Measurements from ENCODE around the gene SPTBN4.

Gene SPTBN4

DNA sequence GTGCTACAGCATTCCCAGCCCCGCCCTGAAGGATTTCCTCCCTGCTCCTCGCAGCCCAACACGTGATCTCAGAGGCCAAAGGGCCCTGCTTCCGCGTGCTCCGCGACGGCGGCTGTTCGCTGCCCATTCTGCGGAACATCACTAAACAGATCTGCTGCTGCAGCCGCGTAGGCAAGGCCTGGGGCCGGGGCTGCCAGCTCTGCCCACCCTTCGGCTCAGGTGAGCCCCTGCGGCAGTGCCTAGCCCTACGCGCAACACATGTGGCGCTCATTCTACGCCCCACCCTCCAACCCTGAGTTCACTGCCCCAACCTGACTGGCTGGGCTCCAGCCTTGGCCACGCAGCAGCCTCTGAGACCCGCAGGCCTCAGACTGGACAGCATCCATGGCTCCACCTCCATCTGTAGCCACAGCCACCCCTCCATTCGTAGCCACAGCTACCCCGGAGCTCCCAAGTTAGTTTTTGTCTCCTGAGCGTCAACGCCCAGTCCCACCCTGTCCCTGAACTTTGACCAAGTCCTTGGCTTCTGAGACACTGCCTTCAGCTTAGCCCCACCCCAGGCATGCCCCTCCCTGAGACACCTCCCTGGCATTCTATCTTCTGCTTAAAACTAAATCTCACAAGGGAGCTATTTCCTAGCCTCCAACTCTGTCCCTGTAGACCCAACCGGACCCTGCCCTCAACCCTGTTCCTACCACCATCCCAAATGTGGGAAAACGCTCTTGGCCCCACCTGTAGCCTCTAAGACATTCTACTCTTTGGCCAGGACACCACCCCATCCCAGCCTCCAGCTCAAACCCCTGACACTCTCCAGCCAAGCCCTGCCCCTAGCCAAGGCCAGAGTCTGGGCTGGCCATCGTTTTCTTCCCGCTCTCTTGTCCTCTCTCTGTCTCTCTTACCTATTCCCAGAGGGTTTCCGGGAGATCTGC lies 140.8 kb downstream of the SPTBN4 start:
- peak; percentile 50 for DNase-seq

DNA sequence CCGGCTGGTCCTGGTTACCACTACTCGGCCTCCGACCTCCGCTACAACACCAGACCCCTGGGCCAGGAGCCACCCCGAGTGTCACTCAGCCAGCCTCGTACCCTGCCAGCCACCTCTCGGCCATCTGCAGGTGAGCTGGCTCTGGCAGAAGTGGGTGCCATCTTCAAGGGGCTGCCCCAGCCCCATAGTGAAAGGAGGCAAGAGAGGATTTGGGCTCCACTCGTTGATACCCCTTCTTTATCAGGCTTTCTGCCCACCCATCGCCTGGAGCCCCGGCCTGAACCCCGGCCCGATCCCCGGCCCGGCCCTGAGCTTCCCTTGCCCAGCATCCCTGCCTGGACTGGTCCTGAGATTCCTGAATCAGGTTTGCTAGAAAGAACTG lies 141.4 kb downstream of the SPTBN4 start:
- no peak for DNase-seq

DNA sequence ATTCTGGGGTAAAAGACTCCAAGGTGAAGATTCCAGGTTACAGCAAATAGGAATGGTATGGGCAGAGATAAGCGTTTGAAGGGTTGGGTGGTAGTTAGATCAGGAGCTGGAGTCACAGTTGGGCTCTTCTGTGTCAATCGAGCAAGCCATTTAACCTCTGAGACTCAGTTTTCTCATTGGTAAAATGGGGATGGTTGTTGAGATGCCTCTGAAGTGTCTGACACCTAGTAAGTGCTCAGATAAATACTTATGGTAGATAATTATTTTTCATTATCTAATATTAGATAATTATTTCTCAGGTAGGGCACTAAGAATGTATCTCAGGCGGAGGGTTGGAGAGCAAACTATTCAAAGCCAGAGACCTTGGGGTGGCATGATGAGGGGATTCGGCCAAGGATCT lies 142.2 kb downstream of the SPTBN4 start:
- no peak for DNase-seq

DNA sequence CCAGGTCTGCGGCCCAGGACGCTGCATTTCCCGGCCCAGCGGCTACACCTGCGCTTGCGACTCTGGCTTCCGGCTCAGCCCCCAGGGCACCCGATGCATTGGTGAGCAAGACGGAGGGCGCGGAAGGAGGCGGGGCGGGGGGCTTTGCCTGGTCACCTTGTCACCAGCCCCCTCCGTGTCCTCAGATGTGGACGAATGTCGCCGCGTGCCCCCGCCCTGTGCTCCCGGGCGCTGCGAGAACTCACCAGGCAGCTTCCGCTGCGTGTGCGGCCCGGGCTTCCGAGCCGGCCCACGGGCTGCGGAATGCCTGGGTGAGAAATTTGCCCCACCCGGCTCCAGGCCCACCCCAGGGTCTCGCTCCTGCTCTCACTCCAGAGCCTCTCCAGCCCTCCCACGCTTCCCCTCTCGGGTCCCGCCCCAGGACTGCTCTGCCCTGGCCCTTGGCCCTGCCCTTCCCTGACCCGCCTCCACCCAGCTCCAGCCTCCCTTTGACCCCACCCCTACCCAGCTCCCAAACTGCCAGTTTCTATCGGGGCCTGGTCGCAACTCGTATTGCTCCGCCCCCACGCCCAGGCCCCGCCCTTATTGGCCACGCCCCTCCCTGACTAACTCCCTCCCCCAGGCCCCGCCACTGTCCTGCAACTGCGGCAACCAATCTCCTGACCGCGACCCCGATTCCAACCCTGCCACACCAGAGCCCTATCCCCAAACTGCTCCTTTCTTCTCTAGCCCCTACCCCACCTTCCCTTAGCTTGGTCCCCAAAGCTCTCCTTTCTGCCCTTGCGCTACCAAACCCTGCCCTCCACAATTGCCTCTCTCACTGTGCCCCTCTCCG lies 143.0 kb downstream of the SPTBN4 start:
- DNase-seq = peak; percentile 97

DNA sequence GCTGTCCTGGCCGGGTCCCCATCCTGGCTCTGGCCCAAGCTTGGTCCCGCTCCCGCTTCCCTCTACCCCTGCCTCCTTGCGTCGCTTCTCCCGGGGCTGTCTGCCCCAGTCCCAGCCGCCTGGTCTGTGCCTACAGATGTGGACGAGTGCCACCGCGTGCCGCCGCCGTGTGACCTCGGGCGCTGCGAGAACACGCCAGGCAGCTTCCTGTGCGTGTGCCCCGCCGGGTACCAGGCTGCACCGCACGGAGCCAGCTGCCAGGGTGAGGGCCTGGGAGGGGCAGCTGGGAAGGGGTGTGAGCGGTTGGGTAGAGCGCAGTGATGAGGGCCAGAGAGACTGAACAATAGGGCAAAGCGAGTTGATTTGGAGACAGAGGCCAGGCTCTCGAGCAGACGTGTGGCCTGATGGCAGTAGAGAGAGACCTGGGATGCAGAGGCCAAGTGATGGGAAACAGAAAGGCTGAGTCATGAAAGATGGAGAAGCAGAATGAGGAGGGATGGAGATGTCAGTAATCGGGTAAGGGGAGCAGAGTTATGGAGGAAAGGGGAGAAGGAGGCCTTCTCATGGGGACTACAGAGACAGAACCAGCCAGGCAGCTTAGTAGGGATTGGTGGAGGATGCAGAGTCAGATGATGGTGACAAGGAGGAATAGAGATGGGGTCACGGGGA lies 143.7 kb downstream of the SPTBN4 start:
- DNase-seq = peak; percentile 59

DNA sequence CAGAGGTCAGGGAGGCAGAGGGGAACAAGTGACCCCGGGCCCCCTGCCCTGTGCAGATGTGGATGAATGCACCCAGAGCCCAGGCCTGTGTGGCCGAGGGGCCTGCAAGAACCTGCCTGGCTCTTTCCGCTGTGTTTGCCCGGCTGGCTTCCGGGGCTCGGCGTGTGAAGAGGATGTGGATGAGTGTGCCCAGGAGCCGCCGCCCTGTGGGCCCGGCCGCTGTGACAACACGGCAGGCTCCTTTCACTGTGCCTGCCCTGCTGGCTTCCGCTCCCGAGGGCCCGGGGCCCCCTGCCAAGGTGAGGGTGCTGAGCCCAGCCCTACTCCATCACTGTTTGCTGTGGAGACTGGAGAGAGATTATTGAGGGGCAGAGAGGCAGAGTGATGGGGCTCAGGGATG lies 144.3 kb downstream of the SPTBN4 start:
- DNase-seq = peak; percentile 52

DNA sequence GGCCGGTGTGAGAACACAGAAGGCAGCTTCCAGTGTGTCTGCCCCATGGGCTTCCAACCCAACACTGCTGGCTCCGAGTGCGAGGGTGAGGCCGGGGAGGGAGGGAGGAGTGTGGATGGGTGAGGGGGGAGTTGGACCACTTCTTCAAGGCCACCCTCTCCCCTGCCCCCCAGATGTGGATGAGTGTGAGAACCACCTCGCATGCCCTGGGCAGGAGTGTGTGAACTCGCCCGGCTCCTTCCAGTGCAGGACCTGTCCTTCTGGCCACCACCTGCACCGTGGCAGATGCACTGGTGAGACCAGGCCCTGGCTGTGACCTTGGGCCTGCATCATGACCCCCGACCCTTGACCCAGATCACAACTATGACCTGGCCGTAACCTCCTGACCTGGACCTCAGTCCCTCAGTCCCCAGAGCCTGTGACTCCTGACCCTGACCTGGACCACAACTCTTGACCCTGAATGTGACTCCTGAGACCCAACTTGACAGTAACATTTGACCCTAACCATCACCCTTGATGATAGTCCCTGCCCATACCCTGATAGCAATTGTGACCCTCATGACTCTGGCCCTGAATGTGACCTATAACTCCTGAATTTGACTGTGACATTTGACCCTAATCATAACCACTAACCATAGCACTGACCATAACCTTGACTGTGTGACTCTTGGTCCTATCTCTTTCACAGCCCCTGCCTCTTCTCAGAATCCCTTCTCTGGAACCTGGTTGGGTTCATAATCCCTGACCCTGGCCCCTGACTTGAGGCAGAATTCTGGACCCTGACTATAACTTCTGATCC lies 145.3 kb downstream of the SPTBN4 start:
- no peak for DNase-seq

DNA sequence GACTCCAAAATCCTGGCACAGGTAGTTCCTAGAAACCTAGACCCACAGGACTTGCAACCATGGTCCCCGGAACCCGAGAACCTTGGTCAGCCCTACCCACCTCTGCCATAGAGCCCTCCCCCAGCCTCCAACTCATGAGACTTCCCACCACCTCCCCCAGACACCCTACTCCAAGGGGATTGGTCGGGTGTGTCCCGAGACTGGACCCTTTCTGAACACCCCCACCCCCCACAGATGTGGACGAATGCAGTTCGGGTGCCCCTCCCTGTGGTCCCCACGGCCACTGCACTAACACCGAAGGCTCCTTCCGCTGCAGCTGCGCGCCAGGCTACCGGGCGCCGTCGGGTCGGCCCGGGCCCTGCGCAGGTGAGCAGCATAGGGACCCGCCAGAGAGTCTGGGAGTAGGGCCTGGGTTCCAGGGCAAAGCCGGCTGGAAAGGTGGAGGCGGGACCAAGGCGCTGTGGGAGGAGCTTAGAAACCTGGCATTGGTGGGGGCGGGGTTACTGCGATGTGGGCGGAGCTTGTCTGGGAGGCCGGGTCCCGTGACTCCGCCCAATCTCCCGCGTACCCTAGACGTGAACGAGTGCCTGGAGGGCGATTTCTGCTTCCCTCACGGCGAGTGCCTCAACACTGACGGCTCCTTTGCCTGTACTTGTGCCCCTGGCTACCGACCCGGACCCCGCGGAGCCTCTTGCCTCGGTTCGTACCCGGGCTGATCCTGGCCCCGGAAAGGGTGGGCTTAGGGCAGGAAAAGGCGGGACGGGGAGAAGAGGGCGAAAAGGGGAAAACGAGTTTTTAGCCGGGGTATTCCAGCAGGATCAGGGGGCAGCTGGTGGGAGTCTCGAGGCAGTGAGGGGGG lies 146.3 kb downstream of the SPTBN4 start:
- DNase-seq = peak; percentile 78

DNA sequence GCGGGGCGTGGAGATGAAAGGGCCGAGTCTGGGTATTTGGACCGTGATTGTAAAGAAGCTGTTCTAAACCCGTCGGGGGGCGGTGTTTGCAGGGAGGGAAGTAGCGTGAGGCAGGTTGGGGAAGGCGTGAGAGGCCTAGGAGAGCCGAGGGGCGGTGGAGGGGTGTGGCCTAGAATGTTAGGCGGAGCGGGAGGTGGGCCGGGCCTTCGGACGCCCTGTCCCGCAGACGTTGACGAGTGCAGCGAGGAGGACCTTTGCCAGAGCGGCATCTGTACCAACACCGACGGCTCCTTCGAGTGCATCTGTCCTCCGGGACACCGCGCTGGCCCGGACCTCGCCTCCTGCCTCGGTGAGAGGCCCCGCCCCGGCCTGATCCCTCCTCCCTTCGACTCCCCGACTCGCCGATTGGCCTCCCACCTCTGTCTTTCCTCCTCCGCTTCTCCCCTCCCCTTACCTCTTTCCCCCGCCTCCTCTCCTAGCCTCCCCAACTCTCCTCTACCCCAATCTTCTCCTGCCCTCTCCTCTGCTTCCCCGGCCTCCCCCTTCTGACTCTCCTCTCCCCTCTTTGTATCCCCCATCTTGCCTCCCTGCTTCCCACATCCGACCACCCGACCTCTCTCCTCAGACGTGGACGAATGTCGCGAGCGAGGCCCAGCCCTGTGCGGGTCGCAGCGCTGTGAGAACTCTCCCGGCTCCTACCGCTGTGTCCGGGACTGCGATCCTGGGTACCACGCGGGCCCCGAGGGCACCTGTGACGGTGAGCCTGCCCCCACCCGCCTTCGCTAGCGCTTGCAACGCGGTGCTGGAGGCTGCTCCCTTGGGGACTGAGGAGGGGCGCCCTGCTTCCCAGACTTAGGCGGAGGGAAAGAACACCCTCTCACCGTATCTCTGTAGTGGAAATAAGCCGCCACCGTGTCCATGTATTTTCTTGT lies 147.2 kb downstream of the SPTBN4 start:
- peak; percentile 93 for DNase-seq

DNA sequence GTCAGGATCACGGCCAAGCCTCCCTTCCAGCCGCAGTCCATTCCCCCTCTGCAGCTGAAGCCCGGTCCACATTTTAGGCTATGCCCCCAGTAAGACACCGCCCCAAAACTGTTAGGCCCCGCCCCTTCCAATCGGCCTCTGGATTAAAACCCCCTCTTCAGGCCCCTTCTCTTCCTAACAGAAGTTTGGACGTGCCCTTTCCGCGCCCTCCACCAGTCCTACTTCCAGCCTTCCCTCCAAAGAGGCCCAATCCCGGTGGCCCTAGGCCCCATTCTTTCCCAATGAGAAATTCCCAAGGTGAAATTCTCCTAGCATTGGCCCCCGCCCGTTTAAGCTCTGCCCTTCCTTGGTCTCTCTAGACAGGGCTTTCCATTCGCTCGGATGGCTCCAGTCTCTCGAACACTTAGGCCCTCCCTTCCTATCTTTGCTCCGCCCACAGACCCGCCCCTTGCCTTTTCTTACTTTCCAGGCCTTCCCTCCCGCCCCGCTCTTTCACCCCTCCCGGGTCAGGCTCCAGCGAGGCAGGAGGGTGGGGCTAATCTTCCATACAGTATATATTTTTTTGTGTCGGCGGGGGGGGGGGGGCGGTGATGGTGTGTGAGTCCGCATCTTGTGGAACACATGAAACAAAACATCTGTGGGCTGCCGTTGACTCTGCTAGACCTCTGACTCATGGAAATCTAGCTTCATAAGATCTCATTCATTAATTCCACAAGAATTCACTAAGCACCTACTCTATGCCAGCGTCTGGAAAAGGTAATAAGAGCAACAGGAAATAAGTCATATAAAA lies 148.0 kb downstream of the SPTBN4 start:
- peak; percentile 94 for DNase-seq

DNA sequence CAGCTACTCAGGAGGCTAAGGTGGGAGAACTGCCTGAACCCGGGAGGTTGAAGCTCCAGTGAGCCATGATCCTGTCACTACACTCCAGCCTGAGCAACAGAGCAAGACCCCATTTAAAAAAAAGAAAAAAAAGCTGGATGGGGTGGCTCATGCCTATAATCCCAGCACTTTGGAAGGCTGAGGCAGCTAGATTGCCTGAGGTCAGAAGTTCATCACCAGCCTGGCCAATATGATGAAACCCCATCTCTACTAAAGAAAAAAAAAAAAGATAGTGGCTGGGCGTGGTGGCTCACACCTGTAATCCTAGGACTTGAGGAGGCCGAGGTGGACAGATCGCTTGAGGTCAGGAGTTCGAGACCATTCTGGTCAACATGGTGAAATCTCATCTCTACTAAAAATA lies 149.4 kb downstream of the SPTBN4 start:
- DNase-seq = no peak

DNA sequence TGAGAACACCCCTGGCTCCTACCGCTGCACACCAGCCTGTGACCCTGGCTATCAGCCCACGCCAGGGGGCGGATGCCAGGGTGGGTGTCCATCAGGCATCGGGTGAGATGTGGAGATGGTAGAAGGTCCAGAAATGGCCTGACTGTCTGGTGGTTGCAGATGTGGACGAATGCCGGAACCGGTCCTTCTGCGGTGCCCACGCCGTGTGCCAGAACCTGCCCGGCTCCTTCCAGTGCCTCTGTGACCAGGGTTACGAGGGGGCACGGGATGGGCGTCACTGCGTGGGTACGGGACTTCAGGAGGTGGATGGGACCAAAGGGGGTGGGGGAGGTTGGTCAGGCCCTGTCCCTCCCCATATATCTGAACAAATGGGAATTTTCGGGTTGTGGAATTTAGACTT lies 150.1 kb downstream of the SPTBN4 start:
- DNase-seq = no peak

DNA sequence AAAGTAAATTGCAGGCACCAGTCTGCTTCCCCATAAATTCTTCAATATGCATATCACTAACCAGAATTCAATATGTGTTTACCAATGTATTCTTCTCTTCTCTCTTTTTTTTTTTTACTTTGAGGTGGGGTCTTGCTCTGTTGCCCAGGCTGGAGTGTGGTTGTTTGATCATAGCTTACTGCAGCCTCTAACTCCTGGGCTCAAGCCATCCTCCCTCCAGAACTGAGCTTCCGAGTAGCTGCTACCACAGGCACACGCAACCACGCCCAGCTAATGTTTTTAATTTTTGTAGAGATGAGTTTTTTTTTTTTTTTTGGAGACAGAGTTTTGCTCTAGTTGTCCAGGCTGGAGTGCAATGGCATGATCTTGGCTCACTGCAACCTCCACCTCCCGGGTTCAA lies 151.2 kb downstream of the SPTBN4 start:
- no peak for DNase-seq

DNA sequence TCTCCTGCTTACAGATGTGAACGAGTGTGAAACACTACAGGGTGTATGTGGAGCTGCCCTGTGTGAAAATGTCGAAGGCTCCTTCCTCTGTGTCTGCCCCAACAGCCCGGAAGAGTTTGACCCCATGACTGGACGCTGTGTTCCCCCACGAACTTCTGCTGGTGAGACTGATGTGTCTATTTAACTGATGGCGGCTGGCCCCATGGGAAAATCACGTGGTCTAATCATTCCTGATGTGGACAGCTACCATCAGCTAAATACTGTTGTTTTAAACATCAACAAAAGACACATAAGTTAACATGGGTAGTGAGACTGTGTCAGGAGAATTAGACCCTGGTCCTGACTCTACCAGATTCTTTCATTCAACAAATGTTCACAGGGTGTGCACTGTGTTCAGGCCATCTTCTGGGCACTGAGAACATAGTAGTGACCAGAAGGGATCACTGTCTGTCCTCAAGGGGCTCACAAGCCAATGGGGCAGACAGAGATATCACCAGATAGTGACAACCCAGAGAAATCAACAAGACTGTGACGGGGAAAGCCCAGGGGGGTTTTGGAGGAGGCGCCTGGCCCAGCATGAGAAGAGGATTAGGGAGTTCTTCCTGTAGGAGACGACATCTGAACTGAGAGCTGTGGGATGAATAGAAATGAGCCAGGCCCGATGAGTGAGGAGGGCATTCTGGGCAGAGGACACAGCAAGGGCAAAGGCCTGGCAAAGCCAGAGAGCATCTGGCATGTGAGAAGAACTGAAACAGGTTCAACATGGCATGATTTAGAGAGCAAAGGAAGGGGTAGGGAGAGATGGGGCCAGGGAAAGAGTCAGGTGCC lies 152.7 kb downstream of the SPTBN4 start:
- DNase-seq = no peak

DNA sequence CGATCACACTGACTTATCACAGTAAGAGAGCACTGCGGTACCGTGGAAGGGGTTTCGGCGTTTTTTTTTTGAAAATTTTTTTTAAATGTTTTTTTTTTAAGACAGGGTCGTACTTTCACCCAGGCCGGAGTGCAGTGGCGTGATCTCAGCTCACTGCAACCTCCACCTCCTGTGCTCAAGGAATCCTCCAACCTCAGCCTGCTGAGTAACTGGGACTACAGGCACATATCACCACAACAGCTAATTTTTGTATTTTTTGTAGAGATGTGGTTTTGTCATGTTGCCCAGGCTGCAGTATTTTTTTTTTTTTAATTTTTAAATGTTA lies 153.3 kb downstream of the SPTBN4 start:
- no peak for DNase-seq

DNA sequence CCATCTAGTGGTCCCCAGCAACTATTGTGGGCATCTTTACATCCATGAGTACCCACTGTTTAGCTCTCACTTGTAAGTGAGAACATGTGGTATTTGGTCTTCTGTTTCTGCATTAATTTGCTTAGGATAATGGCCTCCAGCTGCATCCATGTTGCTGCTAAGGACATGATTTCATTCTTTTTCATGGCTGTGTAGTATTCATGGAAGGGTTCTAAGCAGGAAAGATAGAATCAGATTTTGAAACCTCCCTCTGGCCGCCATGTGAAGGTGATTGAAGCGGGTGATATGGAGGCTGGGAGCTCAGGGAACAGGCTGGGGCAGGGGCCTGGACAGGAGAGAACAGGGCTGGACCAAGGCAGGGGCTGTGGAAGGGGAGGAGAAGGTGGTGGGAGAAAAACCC lies 154.5 kb downstream of the SPTBN4 start:
- DNase-seq = no peak

DNA sequence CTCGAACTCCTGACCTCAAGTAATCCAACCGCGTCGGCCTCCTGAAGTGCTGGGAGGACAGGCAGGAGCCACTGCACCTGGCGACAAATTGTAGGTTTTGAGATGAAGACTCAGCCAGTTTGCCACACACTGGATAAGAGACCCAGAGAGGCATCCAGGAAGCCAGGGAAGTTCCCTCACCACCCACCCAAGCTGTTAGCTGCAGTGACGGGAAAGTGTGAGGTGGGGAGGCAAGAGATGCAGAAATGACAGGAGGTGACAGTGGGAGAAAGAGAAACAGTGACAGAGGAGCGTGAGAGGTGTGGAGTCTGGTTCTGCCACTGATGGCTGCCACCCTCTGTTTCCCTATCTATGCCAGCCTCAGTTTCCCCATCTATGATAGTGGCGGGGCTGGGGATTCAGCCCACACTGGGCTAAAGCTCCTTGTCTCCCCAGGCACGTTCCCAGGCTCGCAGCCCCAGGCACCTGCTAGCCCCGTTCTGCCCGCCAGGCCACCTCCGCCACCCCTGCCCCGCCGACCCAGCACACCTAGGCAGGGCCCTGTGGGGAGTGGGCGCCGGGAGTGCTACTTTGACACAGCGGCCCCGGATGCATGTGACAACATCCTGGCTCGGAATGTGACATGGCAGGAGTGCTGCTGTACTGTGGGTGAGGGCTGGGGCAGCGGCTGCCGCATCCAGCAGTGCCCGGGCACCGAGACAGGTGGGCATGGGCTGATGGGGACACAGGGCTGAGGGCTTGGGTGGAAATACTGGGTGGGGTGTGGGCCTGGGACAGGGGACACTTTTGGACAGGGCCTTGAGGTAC lies 155.4 kb downstream of the SPTBN4 start:
- DNase-seq = no peak

DNA sequence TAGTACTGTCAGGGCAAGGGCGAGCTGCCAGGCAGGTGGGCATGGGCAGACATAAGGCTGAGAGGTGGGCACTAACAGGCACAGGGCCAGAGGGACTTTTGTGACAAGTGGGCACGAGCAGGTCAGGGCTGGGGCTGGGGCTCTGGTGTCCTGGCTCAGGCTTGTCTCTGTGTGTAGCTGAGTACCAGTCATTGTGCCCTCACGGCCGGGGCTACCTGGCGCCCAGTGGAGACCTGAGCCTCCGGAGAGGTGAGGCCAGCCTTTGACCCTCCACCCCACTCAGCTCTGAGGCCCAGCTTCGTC lies 155.9 kb downstream of the SPTBN4 start:
- DNase-seq = no peak

All from islet precursor cell (in vitro differentiated cells).